ENCODE measurements around the gene FOXJ3.
A peak's percentile ranks its signal among the peaks of the same experiment; 100 is the strongest.

FOXJ3 gene

DNA sequence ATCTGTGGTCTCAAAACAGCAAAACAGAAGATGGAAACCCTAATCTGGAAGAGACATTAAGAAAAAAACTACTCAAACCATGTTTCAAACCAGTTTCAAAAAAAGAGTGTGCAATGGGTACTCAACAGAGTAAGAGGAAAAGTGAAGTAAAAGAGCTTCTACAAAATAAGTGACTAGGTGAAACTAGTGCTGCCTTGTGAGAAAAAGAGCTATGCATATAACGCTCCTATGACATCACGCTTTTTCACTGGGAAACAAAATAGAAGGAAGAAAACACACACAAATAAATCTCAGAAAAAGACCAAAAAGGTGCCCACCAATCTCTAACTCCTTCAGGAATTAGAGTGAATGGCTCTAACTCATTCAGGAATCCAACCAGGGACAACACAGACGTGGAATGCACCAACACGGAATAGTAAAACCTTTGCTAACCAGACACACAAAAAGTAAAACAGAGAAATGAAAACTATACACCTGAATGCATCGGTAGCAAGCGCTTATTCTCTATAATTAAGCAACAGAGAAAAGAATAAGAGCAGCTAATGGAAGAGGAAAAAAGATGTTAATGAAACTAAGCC is 1.3 kb downstream of the FOXJ3 start:
- peak; percentile 28 for DNase-seq

DNA sequence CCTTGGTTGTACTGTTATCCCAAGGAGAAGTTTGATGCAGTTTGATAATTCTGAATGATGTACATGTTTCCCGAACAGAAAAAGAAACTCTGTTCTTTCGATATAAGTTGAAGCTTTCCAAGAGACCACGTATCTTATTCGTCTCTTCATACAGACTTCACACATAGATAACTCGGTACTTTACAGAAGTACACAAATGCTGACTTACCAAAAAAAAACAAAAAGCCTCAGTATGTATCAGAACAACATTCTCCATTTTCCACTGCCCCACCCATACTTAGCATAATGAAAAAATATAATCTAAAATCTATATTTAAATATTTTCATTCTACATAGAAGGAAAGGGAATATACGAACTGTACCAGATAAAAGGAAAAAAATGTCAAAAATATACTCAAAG is 2.2 kb downstream of the FOXJ3 start:
- DNase-seq, result peak; percentile 21

- no peak for DNase-seq
Observed at GRCh38 chr1:42330215-42330614, 4.8 kb downstream of the FOXJ3 start.

DNA sequence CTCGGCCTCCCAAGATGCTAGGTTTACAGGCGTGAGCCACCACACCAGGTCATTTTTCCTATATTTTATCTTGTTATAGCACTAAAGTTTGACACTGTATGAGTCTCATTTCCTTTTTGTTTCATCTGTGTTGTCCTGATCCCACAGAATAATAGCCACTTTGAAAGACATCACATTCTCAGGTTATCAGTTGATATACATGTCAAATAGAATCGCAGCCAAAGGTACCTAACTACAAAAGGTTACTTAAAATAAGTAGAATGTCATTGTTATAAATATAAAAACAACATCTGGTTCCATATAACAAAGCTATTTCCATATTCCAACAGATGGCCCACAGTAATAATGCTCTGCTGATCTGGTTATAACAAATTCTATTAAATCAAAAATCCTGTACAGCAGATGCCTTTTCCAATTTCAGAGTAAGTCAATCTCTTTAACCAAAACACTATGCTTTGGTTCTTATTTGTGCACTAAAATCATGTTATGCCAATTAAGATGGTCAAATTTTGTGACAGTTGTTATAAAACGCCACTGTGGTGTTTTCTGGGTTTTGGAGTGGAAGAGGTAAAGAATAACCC is 6.0 kb downstream of the FOXJ3 start:
- no peak for DNase-seq

GRCh38 chr1:42328047-42328625 is 6.9 kb downstream of the FOXJ3 start:
- no peak for DNase-seq

DNA sequence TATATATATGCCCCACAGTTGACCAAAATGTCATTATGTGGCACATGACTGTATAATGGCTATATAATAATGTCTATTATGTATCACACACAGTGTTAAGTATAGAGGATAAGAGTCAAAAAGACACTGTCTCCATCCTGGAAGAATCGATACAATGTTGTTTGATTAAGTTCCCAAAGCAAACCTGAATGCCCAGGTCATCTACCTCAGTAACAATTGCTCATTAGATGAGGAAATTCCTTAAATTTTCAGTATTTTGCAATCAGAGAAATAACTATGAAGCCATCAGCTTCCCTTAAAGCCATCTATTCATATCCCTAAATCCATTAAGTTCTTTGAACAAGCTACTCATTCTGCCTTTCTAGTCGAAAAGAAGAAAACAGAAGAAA is 10.0 kb downstream of the FOXJ3 start:
- no peak for DNase-seq

GRCh38 chr1:42324398-42325013 is 10.5 kb downstream of the FOXJ3 start:
- no peak for DNase-seq

DNA sequence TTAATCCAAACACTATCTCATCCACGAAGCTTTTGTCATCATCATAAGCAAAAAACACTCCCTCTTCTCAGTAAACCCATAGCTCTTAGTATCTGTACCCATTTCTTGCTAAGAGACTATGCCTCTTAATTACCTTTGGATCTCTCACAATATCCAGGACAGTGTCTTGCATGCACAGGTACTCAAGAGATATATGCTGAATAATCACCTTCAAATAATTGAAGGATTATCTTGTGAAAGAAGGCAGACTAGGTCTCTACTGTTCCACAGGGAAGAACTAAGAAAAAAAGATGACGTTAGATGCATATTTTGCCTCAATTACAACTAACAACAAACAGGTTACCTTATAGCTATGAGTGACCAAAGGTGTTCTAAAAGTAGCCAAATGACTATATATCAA is 11.5 kb downstream of the FOXJ3 start:
- no peak for DNase-seq

DNA sequence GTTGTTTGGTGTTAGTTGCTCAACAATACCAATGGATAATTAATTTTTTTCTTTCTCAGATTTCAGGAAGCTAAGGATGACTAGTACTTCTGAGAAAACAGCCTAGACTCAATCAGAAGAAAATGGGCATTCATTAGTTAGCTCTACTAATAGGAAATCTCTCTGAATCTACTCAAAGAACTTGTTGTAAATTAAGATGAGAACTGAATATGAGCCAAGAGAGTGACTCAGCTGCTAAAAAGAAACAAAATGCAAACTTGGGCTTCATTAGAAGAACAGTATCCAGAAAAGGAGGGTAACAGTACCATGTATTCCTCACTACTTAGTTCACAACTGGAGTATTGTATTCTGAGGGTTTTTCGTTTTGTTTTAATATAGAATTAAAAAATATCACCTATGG is 12.5 kb downstream of the FOXJ3 start:
- no peak for DNase-seq

- DNase-seq, result no peak
Observed at GRCh38 chr1:42321731-42322130, 13.3 kb downstream of the FOXJ3 start.

- no peak for DNase-seq
Observed at GRCh38 chr1:42320708-42321107, 14.3 kb downstream of the FOXJ3 start.

DNA sequence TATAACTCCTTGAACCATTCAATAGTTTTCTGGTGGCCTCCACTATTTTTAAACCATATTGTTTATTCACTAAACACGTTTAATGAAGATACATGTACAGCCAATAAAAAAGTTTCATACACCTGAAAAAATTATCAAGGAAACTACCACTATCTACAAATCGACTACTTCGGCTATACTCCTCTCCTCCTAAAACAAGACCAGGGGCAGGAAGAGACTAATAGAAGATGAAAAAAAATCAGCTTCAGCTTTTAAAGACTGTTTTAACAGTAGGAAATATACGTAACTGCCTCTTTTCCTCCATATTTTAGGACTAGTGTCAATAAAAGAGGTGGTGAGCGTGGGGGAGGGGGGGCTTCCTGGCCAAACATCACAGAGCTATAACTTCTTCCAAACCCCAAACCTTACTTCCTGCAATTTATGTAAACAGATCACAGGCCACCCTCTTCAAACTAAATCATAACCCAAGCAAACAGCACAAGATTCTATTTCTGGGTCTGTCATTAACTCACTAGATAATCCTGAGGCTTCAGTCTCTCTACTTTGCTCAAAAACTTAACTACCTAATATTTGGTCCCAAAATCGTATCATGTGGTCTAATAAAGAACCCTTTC is 15.1 kb downstream of the FOXJ3 start:
- peak; percentile 26 for DNase-seq

DNA sequence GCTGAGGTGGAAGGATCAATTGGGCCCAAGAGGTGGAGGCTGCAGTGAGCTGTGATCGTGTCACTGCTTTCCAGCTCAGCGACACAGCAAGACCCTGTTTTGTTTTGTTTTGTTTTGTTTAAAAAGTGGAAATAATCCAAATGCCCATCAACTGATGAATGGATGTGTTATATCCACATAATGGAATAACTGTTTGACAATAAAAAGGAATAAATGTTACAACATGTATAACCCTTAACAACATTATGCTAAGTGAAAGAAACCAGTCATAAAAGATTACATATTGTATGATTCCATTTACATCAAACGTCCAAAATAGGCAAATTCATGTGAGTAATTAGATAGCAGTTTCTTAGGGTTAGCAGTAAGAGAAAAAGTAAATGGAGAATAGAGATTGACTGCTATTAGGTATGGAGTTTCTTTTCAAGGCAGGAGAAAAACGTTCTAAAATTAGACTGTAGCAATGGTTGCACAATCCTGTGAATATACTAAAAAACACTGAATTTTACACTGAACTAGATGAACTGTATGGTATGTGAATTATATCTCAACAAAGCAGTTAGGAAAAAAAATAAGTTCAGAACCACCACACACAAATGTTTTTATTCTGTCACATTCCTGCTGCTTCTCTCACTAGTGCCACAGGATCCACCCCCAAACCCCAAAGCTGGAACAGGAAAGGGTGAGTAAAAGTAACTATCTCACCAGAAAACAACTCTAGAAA is 15.7 kb downstream of the FOXJ3 start:
- no peak for DNase-seq

GRCh38 chr1:42318601-42319000 is 16.4 kb downstream of the FOXJ3 start:
- DNase-seq, result no peak

DNA sequence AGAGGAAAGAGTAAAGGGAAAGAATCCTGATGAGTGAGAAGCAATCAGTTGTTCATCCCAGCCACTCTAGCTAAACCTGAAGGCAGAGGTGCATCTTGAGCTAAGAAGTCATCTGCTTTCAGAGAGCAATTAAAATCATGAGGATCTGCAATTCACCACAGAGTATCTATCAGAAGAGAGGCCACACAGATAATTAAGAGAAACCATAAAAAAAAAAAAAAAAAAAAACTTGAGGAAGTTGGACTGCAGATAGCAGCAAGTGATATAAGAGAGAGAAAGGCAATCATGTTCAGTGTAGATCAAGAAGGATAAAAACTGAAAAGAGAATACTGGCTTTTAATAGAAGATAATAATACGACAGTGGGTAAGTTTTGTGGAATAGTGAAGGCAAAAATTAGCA is 17.7 kb downstream of the FOXJ3 start:
- DNase-seq, result peak; percentile 36

DNA sequence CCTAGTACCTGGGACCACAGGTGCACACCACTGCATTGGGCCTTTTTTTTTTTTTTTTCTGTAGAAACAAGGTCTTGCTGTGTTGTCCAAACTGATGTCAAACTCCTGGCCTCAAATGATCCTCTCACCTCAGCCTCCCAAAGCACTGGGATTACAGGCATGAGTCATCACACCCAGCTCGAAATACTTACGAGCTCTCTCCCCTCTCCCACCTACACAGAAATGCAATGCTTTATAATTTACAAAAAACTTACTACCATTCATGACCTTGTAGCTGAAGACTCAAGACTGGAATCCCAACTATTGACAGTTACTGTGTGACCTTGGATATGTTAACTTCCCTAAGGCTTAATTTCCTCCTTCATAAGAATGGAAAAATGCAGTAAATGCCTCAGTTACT is 18.7 kb downstream of the FOXJ3 start:
- DNase-seq, result no peak

- no peak for DNase-seq
Observed at GRCh38 chr1:42315500-42315899, 19.5 kb downstream of the FOXJ3 start.

DNA sequence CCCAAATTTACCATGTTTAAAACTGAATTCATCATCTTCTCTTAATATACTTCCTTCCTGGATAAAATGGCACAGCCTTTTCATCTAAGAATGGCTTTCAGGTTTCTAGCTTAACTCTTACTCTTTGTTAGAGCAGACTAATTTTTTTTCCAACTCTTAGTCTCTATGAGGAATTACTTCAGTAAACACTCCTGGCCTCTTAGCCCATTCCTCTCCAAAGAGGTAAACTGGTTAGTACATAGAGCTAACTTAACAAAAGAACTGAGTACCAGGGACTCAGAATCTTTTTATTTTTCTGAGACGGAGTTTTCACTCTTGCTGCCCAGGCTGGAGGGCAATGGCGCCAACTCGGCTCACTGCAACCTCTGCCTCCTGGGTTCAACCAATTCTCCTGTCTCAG is 21.1 kb downstream of the FOXJ3 start:
- no peak for DNase-seq

DNA sequence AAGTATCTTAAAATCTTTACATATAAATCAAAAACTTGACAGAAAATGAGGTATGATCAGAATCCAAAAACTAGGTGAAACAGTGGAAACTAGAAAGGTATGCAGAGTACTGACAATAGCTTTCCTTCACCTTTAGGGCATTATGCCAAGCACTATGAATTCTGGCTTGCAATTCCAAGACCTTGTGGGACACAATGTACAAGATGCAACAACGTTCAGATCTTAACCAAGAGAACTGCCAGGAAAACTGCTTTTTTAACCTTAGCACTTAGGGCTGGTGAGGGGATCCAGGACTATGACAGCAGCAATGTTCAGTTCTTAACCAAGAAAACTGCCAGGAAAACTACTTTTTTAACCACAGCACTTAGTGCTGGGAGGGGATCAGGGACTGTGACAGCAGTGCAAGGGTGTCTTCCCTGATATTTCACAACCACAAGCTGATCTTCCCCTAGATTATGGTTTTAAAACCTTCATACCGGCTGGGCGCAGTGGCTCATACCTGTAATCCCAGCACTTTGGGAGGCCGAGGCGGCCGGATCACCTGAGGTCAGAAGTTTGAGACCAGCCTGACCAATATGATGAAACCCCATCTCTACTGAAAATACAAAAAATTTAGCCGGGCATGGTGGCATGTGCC is 22.3 kb downstream of the FOXJ3 start:
- peak; percentile 30 for DNase-seq

GRCh38 chr1:42311897-42312296 is 23.1 kb downstream of the FOXJ3 start:
- DNase-seq, result no peak

- DNase-seq, result no peak
Observed at GRCh38 chr1:42311138-42311537, 23.9 kb downstream of the FOXJ3 start.

DNA sequence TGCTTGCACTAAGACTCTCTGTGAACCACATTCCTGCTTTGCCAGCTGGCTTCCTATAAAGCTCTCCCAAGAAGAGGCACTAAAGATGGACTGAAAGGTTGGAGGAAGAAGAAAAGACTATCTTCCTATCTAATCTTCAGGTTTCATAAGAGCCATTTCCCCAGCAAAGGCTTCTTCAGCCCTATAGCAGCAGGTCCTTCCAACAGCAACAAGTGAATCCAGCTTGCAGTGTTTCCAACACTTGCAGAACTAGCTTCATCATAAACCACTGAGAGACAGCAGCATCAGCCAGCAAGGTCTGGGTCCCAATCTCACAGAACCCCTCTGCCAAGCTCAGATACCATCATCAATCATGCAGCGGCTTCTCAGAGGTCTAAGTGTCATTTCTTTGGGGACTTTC is 28.1 kb downstream of the FOXJ3 start:
- no peak for DNase-seq

GRCh38 chr1:42305639-42306038 is 29.4 kb downstream of the FOXJ3 start:
- no peak for DNase-seq
